K562 (cell line): ENCODE results near the gene RUNDC3A. TPM values are rescaled to one million over a fixed set of nuclear protein-coding genes. Genes with fewer than 3 reads are reported as not detected.

Source experiments
- ARNT ChIP-seq, 2 experiments: fragments of 450-650 bp; IDR thresholded peaks; 2 replicates each; pipeline ENCODE4 v1.6.1; 2016; ENCODE audit warnings: mild to moderate bottlenecking in 1 of 2
- BCOR ChIP-seq: fragments of 450-650 bp; IDR thresholded peaks from 2 replicates; pipeline ENCODE4 v1.6.1; 2016
- CBX3 ChIP-seq, 2 experiments: IDR thresholded peaks; 1 replicate in 1 of 2; 2 replicates in 1 of 2; pipeline ENCODE4 v1.6.1; 2012; ENCODE audit warnings: inconsistent platforms in 2 of 2, low read length in 2 of 2, borderline replicate concordance in 1 of 2, control low read depth in 1 of 2
- CBX5 ChIP-seq: IDR thresholded peaks from 2 replicates; pipeline ENCODE4 v1.6.1; 2014; ENCODE audit warnings: low read depth, borderline replicate concordance
- CREM ChIP-seq: IDR thresholded peaks from 2 replicates; pipeline ENCODE4 v1.6.1; 2014; ENCODE audit warnings: antibody characterized with exemption, low read depth
- EP300 ChIP-seq: IDR thresholded peaks from 2 replicates; pipeline ENCODE4 v1.6.1; 2012; ENCODE audit warnings: low read length, improper control_type of control experiment
- EP400 ChIP-seq: fragments of 450-650 bp; IDR thresholded peaks from 2 replicates; pipeline ENCODE4 v1.6.1; 2017; ENCODE audit warnings: antibody characterized with exemption, mild to moderate bottlenecking, moderate library complexity
- ESRRA ChIP-seq: fragments of 450-650 bp; IDR thresholded peaks from 2 replicates; pipeline ENCODE4 v1.6.1; 2014; ENCODE audit warnings: low read depth, mild to moderate bottlenecking, moderate library complexity, borderline replicate concordance
- EWSR1 ChIP-seq: fragments of 450-650 bp; IDR thresholded peaks from 2 replicates; pipeline ENCODE4 v1.6.1; 2018; ENCODE audit warnings: borderline replicate concordance, mild to moderate bottlenecking, low read depth, moderate library complexity; ENCODE audit not compliant: partially characterized antibody
- HDAC1 ChIP-seq, 2 experiments: fragments of 450-650 bp; IDR thresholded peaks; 2 replicates each; pipeline ENCODE4 v1.6.1; 2016 to 2017; ENCODE audit warnings: inconsistent platforms in 1 of 2, mild to moderate bottlenecking in 1 of 2, moderate library complexity in 1 of 2
- HDAC8 ChIP-seq: fragments of 450-650 bp; IDR thresholded peaks from 2 replicates; pipeline ENCODE4 v1.6.1; 2016; ENCODE audit warnings: mild to moderate bottlenecking, missing genetic modification characterization, moderate library complexity, missing compliant biosample characterization
- KLF16 ChIP-seq: IDR thresholded peaks from 2 replicates; pipeline ENCODE4 v1.6.1; 2016; ENCODE audit warnings: antibody characterized with exemption
- LEF1 ChIP-seq: fragments of 450-650 bp; IDR thresholded peaks from 2 replicates; pipeline ENCODE4 v1.6.1; 2016; ENCODE audit warnings: mild to moderate bottlenecking
- MECOM ChIP-seq: fragments of 250-450 bp; sonication (Bioruptor Pico); IDR thresholded peaks from 2 replicates; pipeline ENCODE4 v1.8.0; 2022; ENCODE audit warnings: inconsistent platforms
- MXI1 ChIP-seq: IDR thresholded peaks from 2 replicates; pipeline ENCODE4 v1.6.1; 2011; ENCODE audit warnings: low read depth, mild to moderate bottlenecking, improper control_type of control experiment, low read length
- NFE2 ChIP-seq: IDR thresholded peaks from 2 replicates; pipeline ENCODE4 v1.6.1; 2014; ENCODE audit warnings: antibody characterized with exemption, low read depth
- NR3C1 ChIP-seq: sonication (generic); formaldehyde crosslinking; IDR thresholded peaks from 2 replicates; pipeline ENCODE4 v1.8.1; 2022; ENCODE audit warnings: missing genetic modification reagents
- RCOR1 ChIP-seq, 2 experiments: IDR thresholded peaks; 2 replicates each; pipeline ENCODE4 v1.6.1; 2012; ENCODE audit warnings: low read depth in 2 of 2, low read length in 2 of 2, borderline replicate concordance in 1 of 2, improper control_type of control experiment in 1 of 2
- SIN3A ChIP-seq, 2 experiments: fragments of 150-350 bp in 1 of 2; IDR thresholded peaks; 2 replicates each; pipeline ENCODE4 v1.6.1; 2011 to 2016; ENCODE audit warnings: borderline replicate concordance in 2 of 2, low read depth in 2 of 2, low read length in 2 of 2, mild to moderate bottlenecking in 2 of 2, moderate library complexity in 2 of 2; ENCODE audit not compliant: control insufficient read depth in 1 of 2
- SP2 ChIP-seq: IDR thresholded peaks from 2 replicates; pipeline ENCODE4 v1.6.1; 2011; ENCODE audit warnings: mild to moderate bottlenecking, low read depth, low read length, moderate library complexity; ENCODE audit not compliant: poor library complexity, severe bottlenecking; ENCODE audit errors: extremely low read depth
- SRF ChIP-seq, 2 experiments: fragments of 250-450, 450-650 bp in 1 of 2; sonication (Bioruptor Pico) in 1 of 2; sonication (generic) in 1 of 2; formaldehyde crosslinking; IDR thresholded peaks; 2 replicates each; pipeline versions ENCODE4 v1.5.0 to v1.5.1; 2020 to 2022; ENCODE audit warnings: mild to moderate bottlenecking in 1 of 2, missing genetic modification reagents in 1 of 2
- ZNF121 ChIP-seq: sonication (generic); formaldehyde crosslinking; conservative IDR thresholded peaks from 2 replicates; pipeline ENCODE4 v1.8.0; 2022; ENCODE audit warnings: missing genetic modification reagents
- ZNF347 ChIP-seq: fragments of 450-650 bp; formaldehyde crosslinking; IDR thresholded peaks from 2 replicates; pipeline ENCODE4 v1.4.0; 2020; ENCODE audit warnings: low read depth, mild to moderate bottlenecking, moderate library complexity
- ZNF384 ChIP-seq: IDR thresholded peaks from 2 replicates; pipeline ENCODE4 v1.6.1; 2012; ENCODE audit warnings: low read depth, low read length, improper control_type of control experiment
- ZNF507 ChIP-seq: conservative IDR thresholded peaks from 2 replicates; pipeline ENCODE4 v1.6.1; 2017; ENCODE audit warnings: missing genetic modification characterization, missing compliant biosample characterization
- ZNF785 ChIP-seq: fragments of 250-450 bp; sonication (Bioruptor Pico); IDR thresholded peaks from 2 replicates; pipeline ENCODE4 v1.4.0; 2020; ENCODE audit warnings: mild to moderate bottlenecking
- polyA plus RNA-seq, 8 experiments: library from polyadenylated mRNA; depleted of rRNA in 4 of 8; stranded (reverse) in 5 of 8; unstranded in 3 of 8; fragments of >200 nt; fragmentation: Nextera tagmentation in 2 of 8; fragmentation: Illumina TruSeq in 1 of 8; extraction: Ambion mirVana in 2 of 8; extraction: Trizol in 1 of 8; gene quantifications; 2 replicates each; pipeline versions ENCODE4 v1.2.1 to v1.2.3, GENCODE V29; 2011 to 2014; ENCODE audit warnings: inconsistent platforms in 1 of 8, missing spikeins in 1 of 8
- total RNA-seq, 7 experiments: library from RNA; depleted of rRNA in 6 of 7; stranded (reverse); fragments of >200 nt in 6 of 7; fragmentation: Illumina TruSeq in 2 of 7; extraction: Trizol in 2 of 7; gene quantifications; 2 replicates each; pipeline versions ENCODE4 v1.2.1 to v1.2.3, GENCODE V29; 2011 to 2021; ENCODE audit warnings: low replicate concordance in 1 of 7
- TF ChIP-seq, protein P1 (sequence below): fragments of 200-800 bp; sonication (Bioruptor generic); IDR thresholded peaks from 2 replicates; pipeline ENCODE4 v1.6.1; 2017; ENCODE audit warnings: missing genetic modification characterization, missing compliant biosample characterization
- TF ChIP-seq, protein P2 (sequence below): fragments of 450-650 bp; IDR thresholded peaks from 2 replicates; pipeline ENCODE4 v1.6.1; 2017; ENCODE audit warnings: mild to moderate bottlenecking, moderate library complexity

Gene RUNDC3A
- total and polyA plus RNA-seq, 9 of the 15 experiments (the other 6 are each of a cell fraction or from before 2014, with no cell fraction given) = not detected

GRCh38 chr17:44326861-44327444 lies 18.6 kb downstream of the RUNDC3A start (continued):
- TF ChIP-seq RCOR1 (IDR thresholded peaks at IDR 0.05; ENCODE audit: borderline replicate concordance in 1 of 2, low read depth in 2 of 2, low read length in 2 of 2) (0 out of 4 replicates have a peak, but pooled peaks of 1 of the 2 experiments have one; percentile 27), EP300 (peak; percentile 35; the same call in 1 of the 2 replicates), EP400 (peak; percentile 84), ARNT (IDR thresholded peaks at IDR 0.05) (0 out of 4 replicates have a peak, but pooled peaks of 1 of the 2 experiments have one; percentile 56), ZNF507 (tag) (no peak), SRF (CRISPR knock-in tag; IDR thresholded peaks at IDR 0.05) (0 out of 4 replicates have a peak, but pooled peaks of 1 of the 2 experiments have one; percentile 11), NFE2 (0 out of 2 replicates have a peak, but pooled peaks have one; percentile 2), ESRRA (peak; percentile 30; the same call in 1 of the 2 replicates), NR3C1 (no peak), MECOM (CRISPR knock-in tag) (no peak), CBX3 (IDR thresholded peaks at IDR 0.05; ENCODE audit: borderline replicate concordance in 1 of 2, low read length in 2 of 2) (peak in 1 of 2 experiments; percentile 61; a peak in 2 of 3 replicates), MXI1 (peak; percentile 91), ZNF347 (CRISPR knock-in tag) (no peak), LEF1 (peak; percentile 33; the same call in 1 of the 2 replicates), SP2 (no peak), EWSR1 (no peak), ZNF785 (CRISPR knock-in tag) (no peak), HDAC1 (IDR thresholded peaks at IDR 0.05) (peak in 1 of 2 experiments; percentile 78; a peak in 2 of 4 replicates), BCOR (peak; percentile 89), CBX5 (0 out of 2 replicates have a peak, but pooled peaks have one; percentile 4), CREM (peak; percentile 84), SIN3A (IDR thresholded peaks at IDR 0.05; ENCODE audit: borderline replicate concordance in 2 of 2, control insufficient read depth in 1 of 2, low read depth in 2 of 2, low read length in 2 of 2) (peak; percentile 70 to 90; a peak in 3 of 4 replicates), KLF16 (peak; percentile 16; the same call in 1 of the 2 replicates), HDAC8 (tag) (no peak), ZNF121 (CRISPR knock-in tag) (no peak), ZNF384 (no peak)
- TF ChIP-seq, protein P1, sequence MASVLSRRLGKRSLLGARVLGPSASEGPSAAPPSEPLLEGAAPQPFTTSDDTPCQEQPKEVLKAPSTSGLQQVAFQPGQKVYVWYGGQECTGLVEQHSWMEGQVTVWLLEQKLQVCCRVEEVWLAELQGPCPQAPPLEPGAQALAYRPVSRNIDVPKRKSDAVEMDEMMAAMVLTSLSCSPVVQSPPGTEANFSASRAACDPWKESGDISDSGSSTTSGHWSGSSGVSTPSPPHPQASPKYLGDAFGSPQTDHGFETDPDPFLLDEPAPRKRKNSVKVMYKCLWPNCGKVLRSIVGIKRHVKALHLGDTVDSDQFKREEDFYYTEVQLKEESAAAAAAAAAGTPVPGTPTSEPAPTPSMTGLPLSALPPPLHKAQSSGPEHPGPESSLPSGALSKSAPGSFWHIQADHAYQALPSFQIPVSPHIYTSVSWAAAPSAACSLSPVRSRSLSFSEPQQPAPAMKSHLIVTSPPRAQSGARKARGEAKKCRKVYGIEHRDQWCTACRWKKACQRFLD (CRISPR knock-in tag) = peak; percentile 66; the same call in 1 of the 2 replicates
- TF ChIP-seq, protein P2, sequence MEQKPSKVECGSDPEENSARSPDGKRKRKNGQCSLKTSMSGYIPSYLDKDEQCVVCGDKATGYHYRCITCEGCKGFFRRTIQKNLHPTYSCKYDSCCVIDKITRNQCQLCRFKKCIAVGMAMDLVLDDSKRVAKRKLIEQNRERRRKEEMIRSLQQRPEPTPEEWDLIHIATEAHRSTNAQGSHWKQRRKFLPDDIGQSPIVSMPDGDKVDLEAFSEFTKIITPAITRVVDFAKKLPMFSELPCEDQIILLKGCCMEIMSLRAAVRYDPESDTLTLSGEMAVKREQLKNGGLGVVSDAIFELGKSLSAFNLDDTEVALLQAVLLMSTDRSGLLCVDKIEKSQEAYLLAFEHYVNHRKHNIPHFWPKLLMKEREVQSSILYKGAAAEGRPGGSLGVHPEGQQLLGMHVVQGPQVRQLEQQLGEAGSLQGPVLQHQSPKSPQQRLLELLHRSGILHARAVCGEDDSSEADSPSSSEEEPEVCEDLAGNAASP = no peak
